ENCODE data around the gene PHRF1. TPM values are rescaled to one million over a fixed set of nuclear protein-coding genes. Genes with fewer than 3 reads are reported as not detected.

The PHRF1 gene
- polyA plus RNA-seq, 1 of the 3 experiments (the other 2 are of a cell fraction) = 22.7 TPM

Small RNA genes within 50 kb of the gene (small RNA-seq; reads per million reads assigned to genes)
- gene MIR210 = 14.9 to 295 (median 251) reads per million in 7 experiments

Other genes starting within 250 kb of the PHRF1 start
- gene B4GALNT4, start 207.0 kb upstream of the PHRF1 start, polyA plus RNA-seq (2012; rRNA removed) = 58.6 and 66.7 TPM in 2 replicates
- gene PKP3, start 182.3 kb upstream of the PHRF1 start, polyA plus RNA-seq (2012; rRNA removed) = 1.4 and 2.4 TPM in 2 replicates
- 22.4 and 32.5 TPM in 2 replicates for gene SIGIRR, start 161.5 kb upstream of the PHRF1 start, polyA plus RNA-seq (2012; rRNA removed)
- 0.06 and 0.12 TPM in 2 replicates for gene ANO9, start 134.5 kb upstream of the PHRF1 start, polyA plus RNA-seq (2012; rRNA removed)
- gene PTDSS2, start 126.2 kb upstream of the PHRF1 start, polyA plus RNA-seq (2012; rRNA removed) = 25.6 and 28.6 TPM in 2 replicates
- 135 and 147 TPM in 2 replicates for gene RNH1, start 69.2 kb upstream of the PHRF1 start, polyA plus RNA-seq (2012; rRNA removed)
- gene HRAS, start 40.9 kb upstream of the PHRF1 start, polyA plus RNA-seq (2012; rRNA removed) = 138 and 217 TPM in 2 replicates
- 1.2 and 1.4 TPM in 2 replicates for gene LRRC56, start 38.9 kb upstream of the PHRF1 start, polyA plus RNA-seq (2012; rRNA removed)
- 2.4 and 2.6 TPM in 2 replicates for gene LMNTD2, start 15.7 kb upstream of the PHRF1 start, polyA plus RNA-seq (2012; rRNA removed)
- gene RASSF7, start 15.5 kb upstream of the PHRF1 start, polyA plus RNA-seq (2012; rRNA removed) = 19.8 and 24.0 TPM in 2 replicates
- 5.9 and 6.3 TPM in 2 replicates for gene IRF7, start 39.5 kb downstream of the PHRF1 start, polyA plus RNA-seq (2012; rRNA removed)
- gene CDHR5, start 48.5 kb downstream of the PHRF1 start, polyA plus RNA-seq (2012; rRNA removed) = not detected in 2 replicates
- gene SCT, start 50.7 kb downstream of the PHRF1 start, polyA plus RNA-seq (2012; rRNA removed) = not detected in 2 replicates
- gene DRD4, start 60.8 kb downstream of the PHRF1 start, polyA plus RNA-seq (2012; rRNA removed) = not detected in 2 replicates
- gene DEAF1, start 118.8 kb downstream of the PHRF1 start, polyA plus RNA-seq (2012; rRNA removed) = 36.0 and 40.6 TPM in 2 replicates
- gene TMEM80, start 119.3 kb downstream of the PHRF1 start, polyA plus RNA-seq (2012; rRNA removed) = 40.4 and 51.0 TPM in 2 replicates
- gene EPS8L2, start 129.8 kb downstream of the PHRF1 start, polyA plus RNA-seq (2012; rRNA removed) = 0.67 and 0.74 TPM in 2 replicates
- gene TALDO1, start 171.0 kb downstream of the PHRF1 start, polyA plus RNA-seq (2012; rRNA removed) = 78.4 and 103 TPM in 2 replicates
- gene GATD1, start 201.0 kb downstream of the PHRF1 start, polyA plus RNA-seq (2012; rRNA removed) = 72.9 and 86.2 TPM in 2 replicates
- 2.9 and 3.6 TPM in 2 replicates for gene CEND1, start 213.6 kb downstream of the PHRF1 start, polyA plus RNA-seq (2012; rRNA removed)
- 40.2 and 50.9 TPM in 2 replicates for gene SLC25A22, start 221.8 kb downstream of the PHRF1 start, polyA plus RNA-seq (2012; rRNA removed)
- gene PIDD1, start 228.8 kb downstream of the PHRF1 start, polyA plus RNA-seq (2012; rRNA removed) = 25.5 and 27.4 TPM in 2 replicates
- 390 and 799 TPM in 2 replicates for gene RPLP2, start 233.5 kb downstream of the PHRF1 start, polyA plus RNA-seq (2012; rRNA removed)
- 47.7 and 60.3 TPM in 2 replicates for gene PNPLA2, start 242.4 kb downstream of the PHRF1 start, polyA plus RNA-seq (2012; rRNA removed)